H1 (cell line): ENCODE data around the gene BABAM2. TPM values are rescaled to one million over a fixed set of nuclear protein-coding genes. Genes with fewer than 3 reads are reported as not detected.

Source experiments
- CTCF ChIA-PET: fragments of 300-600 bp; sonication (Branson Sonifier 250); formaldehyde crosslinking; loops from one replicate; lab custom pipeline; 2021; ENCODE audit not compliant: partially characterized antibody; lab: Charles Lee
- POLR2A ChIA-PET: fragments of 300-600 bp; sonication (Branson Sonifier 250); formaldehyde crosslinking; loops from one replicate; lab custom pipeline; 2021; ENCODE audit warnings: inconsistent platforms; ENCODE audit not compliant: partially characterized antibody; lab: Charles Lee
- DNase-seq, 2 experiments: peaks; one replicate each; pipeline versions ENCODE4 v3.0.0 to v3.0.0-alpha.2; 2010 to 2022; ENCODE audit warnings: low spot score in 2 of 2, low read depth in 1 of 2, mixed read lengths in 1 of 2
- FAIRE-seq: peaks from 2 replicates; lab custom pipeline; 2011; peaks lifted over from hg19 to GRCh38; lab: Jason Lieb, UNC
- H2AFZ ChIP-seq: 2 replicates; pipeline ENCODE4 v1.8.1; 2012; ENCODE audit warnings: low read length, inconsistent platforms
- H2AK5ac ChIP-seq: 2 replicates; pipeline ENCODE4 v1.6.1; 2013; ENCODE audit warnings: low read depth, low read length
- H2BK120ac ChIP-seq: replicated peaks from 2 replicates; pipeline ENCODE3; 2013; ENCODE audit warnings: low read depth, low read length, inconsistent platforms
- H2BK12ac ChIP-seq: 2 replicates; pipeline ENCODE4 v1.6.1; 2013; ENCODE audit warnings: low read depth, low read length
- H2BK15ac ChIP-seq: 2 replicates; pipeline ENCODE4 v1.6.1; 2013; ENCODE audit warnings: low read length
- H2BK20ac ChIP-seq: 2 replicates; pipeline ENCODE4 v1.6.1; 2013; ENCODE audit warnings: low read length
- H2BK5ac ChIP-seq: 2 replicates; pipeline ENCODE4 v1.6.1; 2013; ENCODE audit warnings: low read depth, low read length
- H3K14ac ChIP-seq: 2 replicates; pipeline ENCODE4 v1.6.1; 2013; ENCODE audit warnings: inconsistent platforms; ENCODE audit not compliant: insufficient read length
- H3K18ac ChIP-seq: 2 replicates; pipeline ENCODE4 v1.6.1; 2013; ENCODE audit warnings: low read length; ENCODE audit errors: extremely low read depth
- H3K23ac ChIP-seq: 2 replicates; pipeline ENCODE4 v1.6.1; 2013; ENCODE audit warnings: inconsistent platforms; ENCODE audit not compliant: insufficient read length
- H3K23me2 ChIP-seq: 2 replicates; pipeline ENCODE4 v1.6.1; 2013; ENCODE audit warnings: low read depth, low read length
- H3K27ac ChIP-seq: 2 replicates; pipeline ENCODE4 v1.6.1; 2011; ENCODE audit warnings: low read depth, low read length, inconsistent platforms
- H3K27me3 ChIP-seq, 4 experiments: replicated peaks in 1 of 4; 1 replicate in 1 of 4; 2 replicates in 3 of 4; pipeline versions ENCODE4 v1.6.1 to v1.8.1; 2011 to 2013; ENCODE audit warnings: low read length in 3 of 4, mild to moderate bottlenecking in 3 of 4, inconsistent platforms in 2 of 4, mixed read lengths in 2 of 4, moderate library complexity in 1 of 4; ENCODE audit not compliant: control insufficient read depth in 3 of 4, insufficient read depth in 3 of 4; ENCODE audit errors: extremely low read depth in 1 of 4
- H3K36me3 ChIP-seq, 4 experiments: 2 replicates each; pipeline versions ENCODE4 v1.6.1 to v1.8.1; 2011 to 2013; ENCODE audit warnings: mild to moderate bottlenecking in 4 of 4, low read length in 3 of 4, moderate library complexity in 2 of 4, control low read depth in 1 of 4, inconsistent platforms in 1 of 4; ENCODE audit not compliant: insufficient read depth in 4 of 4, control insufficient read depth in 2 of 4
- H3K4ac ChIP-seq: replicated peaks from 2 replicates; pipeline ENCODE3; 2013; ENCODE audit warnings: low read length, low read depth, mixed read lengths, inconsistent platforms; ENCODE audit not compliant: insufficient read length
- H3K4me1 ChIP-seq, 4 experiments: replicated peaks in 1 of 4; 1 replicate in 1 of 4; 2 replicates in 3 of 4; pipeline versions ENCODE4 v1.6.1 to v1.8.1; 2011 to 2013; ENCODE audit warnings: low read length in 3 of 4, inconsistent platforms in 2 of 4, mixed read lengths in 1 of 4; ENCODE audit not compliant: insufficient read depth in 4 of 4, control insufficient read depth in 3 of 4
- H3K4me2 ChIP-seq, 2 experiments: 2 replicates each; pipeline versions ENCODE4 v1.6.1 to v1.8.1; 2011 to 2013; ENCODE audit warnings: low read depth in 2 of 2, low read length in 2 of 2, control low read depth in 1 of 2, inconsistent platforms in 1 of 2, mild to moderate bottlenecking in 1 of 2; ENCODE audit not compliant: insufficient read depth in 1 of 2
- H3K4me3 ChIP-seq, 4 experiments: fragments of 200-600, 300-600 bp in 1 of 4; sonication (generic), shearing (Covaris generic), sonication (Bioruptor Twin) in 1 of 4; 2 replicates each; pipeline versions ENCODE4 v1.5.1 to v1.8.1; 2011 to 2016; ENCODE audit warnings: low read length in 4 of 4, low read depth in 3 of 4, control low read depth in 2 of 4, inconsistent platforms in 2 of 4, mild to moderate bottlenecking in 2 of 4, mixed read lengths in 1 of 4, moderate library complexity in 1 of 4; ENCODE audit not compliant: insufficient read depth in 2 of 4; ENCODE audit errors: extremely low read depth in 1 of 4
- H3K56ac ChIP-seq: replicated peaks from 2 replicates; pipeline ENCODE3; 2013; ENCODE audit warnings: low read depth, mild to moderate bottlenecking, mixed read lengths, low read length, inconsistent platforms; ENCODE audit not compliant: insufficient read length
- H3K79me1 ChIP-seq: 2 replicates; pipeline ENCODE4 v1.6.1; 2013; ENCODE audit warnings: low read depth, low read length, control low read depth
- H3K79me2 ChIP-seq, 2 experiments: 2 replicates each; pipeline versions ENCODE4 v1.6.1 to v1.8.1; 2012 to 2013; ENCODE audit warnings: low read length in 2 of 2, mild to moderate bottlenecking in 2 of 2, inconsistent platforms in 1 of 2; ENCODE audit not compliant: insufficient read depth in 2 of 2, control insufficient read depth in 1 of 2
- H3K9ac ChIP-seq, 4 experiments: replicated peaks in 1 of 4; 1 replicate in 1 of 4; 2 replicates in 3 of 4; pipeline versions ENCODE4 v1.6.1 to v1.8.1; 2011 to 2013; ENCODE audit warnings: low read depth in 3 of 4, low read length in 3 of 4, control low read depth in 2 of 4, mild to moderate bottlenecking in 2 of 4, moderate library complexity in 2 of 4, inconsistent platforms in 1 of 4; ENCODE audit errors: extremely low read depth in 1 of 4
- H3K9me3 ChIP-seq, 2 experiments: 2 replicates each; pipeline versions ENCODE4 v1.6.1 to v1.8.1; 2012 to 2013; ENCODE audit warnings: mild to moderate bottlenecking in 2 of 2, moderate library complexity in 2 of 2, control low read depth in 1 of 2, inconsistent platforms in 1 of 2, low read depth in 1 of 2, low read length in 1 of 2, mixed read lengths in 1 of 2; ENCODE audit not compliant: insufficient read depth in 2 of 2
- H4K20me1 ChIP-seq, 2 experiments: replicated peaks in 1 of 2; 2 replicates each; pipeline versions ENCODE3 to v1.8.1; 2011 to 2013; ENCODE audit warnings: inconsistent platforms in 2 of 2, low read length in 2 of 2, mild to moderate bottlenecking in 1 of 2; ENCODE audit not compliant: insufficient read depth in 2 of 2, control insufficient read depth in 1 of 2
- H4K5ac ChIP-seq: 2 replicates; pipeline ENCODE4 v1.6.1; 2013; ENCODE audit warnings: low read length, low read depth, mixed read lengths, inconsistent platforms; ENCODE audit not compliant: insufficient read length
- H4K8ac ChIP-seq: 2 replicates; pipeline ENCODE4 v1.8.0; 2013; ENCODE audit warnings: mild to moderate bottlenecking, moderate library complexity, low read length, inconsistent platforms; ENCODE audit not compliant: insufficient read depth; ENCODE audit errors: extremely low read depth
- H4K91ac ChIP-seq: replicated peaks from 2 replicates; pipeline ENCODE3; 2013; ENCODE audit warnings: low read length, mixed read lengths, inconsistent platforms; ENCODE audit not compliant: insufficient read length
- SP2 ChIP-seq: IDR thresholded peaks from 2 replicates; pipeline ENCODE4 v1.6.1; 2012; ENCODE audit warnings: mild to moderate bottlenecking, low read length, inconsistent platforms
- WGBS, 2 experiments: shearing (Covaris generic) in 1 of 2; methylation state at CpG; one replicate each; pipeline versions ENCODE4 v1.1.6 to v1.1.7; 2013 to 2015; ENCODE audit warnings: low lambda C conversion rate in 2 of 2, mixed read lengths in 2 of 2, inconsistent platforms in 1 of 2, low coverage in 1 of 2, missing lambda C conversion rate in 1 of 2; ENCODE audit not compliant: insufficient replicate concordance in 2 of 2, insufficient coverage in 1 of 2, insufficient read length in 1 of 2; ENCODE audit errors: extremely low coverage in 1 of 2, missing lambda C conversion rate in 1 of 2; 5-methylcytosine and 5-hydroxymethylcytosine counted together
- polyA plus RNA-seq, 7 experiments: library from polyadenylated mRNA; depleted of rRNA in 3 of 7; stranded (reverse) in 5 of 7; unstranded in 2 of 7; fragments of >200 nt in 5 of 7; fragments of 200-250 nt in 2 of 7; gene quantifications; 1 replicate in 5 of 7; 2 replicates in 1 of 7; 4 replicates in 1 of 7; pipeline versions ENCODE4 v1.2.1 to v1.2.3, GENCODE V29; 2011 to 2013; ENCODE audit warnings: missing spikeins in 2 of 7, mixed read lengths in 2 of 7
- total RNA-seq: library from RNA; stranded (reverse); fragmentation: NEBNext Ultra II Directional; extraction: Animal tissue kit (Norgen Biotek cat#: 25700); gene quantifications from 2 replicates; pipeline ENCODE4 v1.2.1, GENCODE V29; 2021

Gene BABAM2
- total and polyA plus RNA-seq, 2 of the 8 experiments (the other 6 are each of a cell fraction or from before 2014, with no cell fraction given): 15.8 to 20.9 TPM

GRCh38 chr2:28046921-28047320 lies 156.4 kb downstream of the BABAM2 start:
- no peak overlapping the region for H3K4me2 ChIP-seq
- no peak overlapping the region for H4K5ac ChIP-seq
- no peak overlapping the region for H3K56ac ChIP-seq
- ChIA-PET POLR2A (no interaction called here), CTCF (no interaction called here)
- no peak overlapping the region for H2BK20ac ChIP-seq
- H3K4ac ChIP-seq: no peak overlapping the region
- H2BK120ac ChIP-seq: no peak overlapping the region
- H3K9me3 ChIP-seq: no peaks in the 10 kb centered on the region
- H3K23ac ChIP-seq: no peak overlapping the region
- no peaks in the 10 kb centered on the region for H3K4me1 ChIP-seq
- H3K4me3 ChIP-seq: no peak overlapping the region
- H3K9ac ChIP-seq: no peak overlapping the region
- H4K8ac ChIP-seq: no peak overlapping the region
- H2BK5ac ChIP-seq: no peak overlapping the region
- no peak overlapping the region for H2BK12ac ChIP-seq
- no peak overlapping the region for H4K91ac ChIP-seq
- H2AFZ ChIP-seq: no peak overlapping the region
- H3K27me3 ChIP-seq: no peaks in the 10 kb centered on the region
- no peak overlapping the region for H3K14ac ChIP-seq
- H3K27ac ChIP-seq: no peak overlapping the region
- H3K79me2 ChIP-seq: no peaks in the 10 kb centered on the region
- no peaks in the 10 kb centered on the region for H4K20me1 ChIP-seq
- H3K36me3 ChIP-seq: no peaks in the 10 kb centered on the region
- no peak overlapping the region for H2BK15ac ChIP-seq
- no peak for FAIRE-seq
- H3K18ac ChIP-seq: no peak overlapping the region
- no peaks in the 10 kb centered on the region; the same call in 1 of the 2 replicates for H3K79me1 ChIP-seq
- H2AK5ac ChIP-seq: no peak overlapping the region
- 93% methylated on average over 2 of the region's 2 CpGs; no CpG with 5 or more reads in 1 of the 2 experiments for WGBS, 2 experiments
- H3K23me2 ChIP-seq: no peaks in the 10 kb centered on the region
- no peak for DNase-seq
- no peak for TF ChIP-seq SP2
